Loucy (cell line): Measurements from ENCODE around the gene UBE2D4.

ENCODE experiments used
- CTCF ChIP-seq: fragments of 200-600 bp; sonication (generic); conservative IDR thresholded peaks from 2 replicates; pipeline ENCODE4 v1.5.1; 2014; ENCODE audit warnings: mild to moderate bottlenecking, antibody characterized with exemption, low read length
- EZH2phosphoT487 ChIP-seq: fragments of 200-600 bp; IDR thresholded peaks from 2 replicates; pipeline ENCODE4 v1.6.1; 2018; ENCODE audit warnings: antibody characterized with exemption, mild to moderate bottlenecking, moderate library complexity, borderline replicate concordance

GRCh38 chr7:43902542-43903054 is 23.6 kb upstream of the UBE2D4 start:
- TF ChIP-seq CTCF (no peak), EZH2phosphoT487 (no peak)
